ENCODE data around the gene NARS2. TPM values are rescaled to one million over a fixed set of nuclear protein-coding genes. Genes with fewer than 3 reads are reported as not detected.

Gene NARS2
- total and polyA plus RNA-seq, 2 donors = 25.0 to 30.1 TPM

DNA sequence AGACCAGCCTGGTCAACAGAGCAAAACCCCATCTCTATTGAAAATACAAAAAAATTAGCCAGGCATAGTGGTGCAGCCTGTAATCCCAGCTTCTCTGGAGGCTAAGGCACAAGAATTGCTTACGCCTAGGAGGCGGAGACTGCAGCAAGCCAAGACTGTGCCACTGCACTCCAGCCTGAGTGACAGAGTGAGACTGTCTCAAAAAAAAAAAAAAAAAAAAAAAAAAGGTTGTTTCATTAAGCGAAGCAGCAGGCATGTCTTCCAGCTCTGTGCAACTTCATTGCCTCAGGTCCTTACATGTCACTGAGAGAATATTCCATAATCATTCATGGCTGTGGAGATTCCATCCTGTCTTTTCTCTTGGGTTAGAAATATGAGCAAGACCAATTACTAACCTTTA is 174.0 kb downstream of the NARS2 start:
- H3K27ac ChIP-seq (ENCODE audit: low read depth in 1 of 2, low read length in 1 of 2) = no peak overlapping the region
- H3K9me3 ChIP-seq (ENCODE audit: control insufficient read depth in 2 of 2, insufficient read depth in 1 of 2, low read length in 1 of 2) = no peaks in the 10 kb centered on the region
- H3K27me3 ChIP-seq (ENCODE audit: control insufficient read depth in 2 of 2, insufficient read depth in 1 of 2, low read length in 1 of 2) = no peaks in the 10 kb centered on the region
- H3K4me3 ChIP-seq (ENCODE audit: low read length in 2 of 2) = no peak overlapping the region
- 98% methylated on average over 3 of the region's 3 CpGs for WGBS
- DNase-seq (ENCODE audit: low read depth in 6 of 9, low spot score in 9 of 9) = no peak
- peaks cover 11 to 16% of the 10 kb centered on the region in 2 donors for H3K4me1 ChIP-seq (ENCODE audit: control insufficient read depth in 2 of 2, insufficient read depth in 2 of 2, low read length in 2 of 2)
- H3K36me3 ChIP-seq (ENCODE audit: control insufficient read depth in 2 of 2, insufficient read depth in 2 of 2, low read length in 1 of 2) = peaks cover 0 to 4% of the 10 kb centered on the region in 2 donors

DNA sequence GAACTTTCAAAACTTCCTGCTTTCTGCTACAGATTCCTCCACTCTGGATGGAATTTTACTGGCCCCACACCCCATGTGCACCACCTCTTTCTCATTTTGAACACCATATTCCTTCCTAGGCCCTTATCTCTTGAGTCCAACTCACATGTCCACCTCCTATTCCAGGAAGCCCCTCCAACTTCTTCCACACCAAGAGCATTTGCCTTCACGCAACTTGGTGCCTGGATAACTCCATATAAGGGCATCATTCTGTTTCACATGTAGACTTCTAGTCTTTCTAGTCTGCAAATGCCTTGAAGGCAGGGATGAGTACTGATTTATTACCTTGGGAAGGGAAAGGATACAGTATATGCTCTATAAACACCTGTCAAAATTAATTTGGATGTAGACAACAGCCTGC is 174.5 kb downstream of the NARS2 start:
- H3K27ac ChIP-seq (ENCODE audit: low read depth in 1 of 2, low read length in 1 of 2) = no peak overlapping the region
- peaks cover 8 to 14% of the 10 kb centered on the region in 2 donors for H3K4me1 ChIP-seq (ENCODE audit: control insufficient read depth in 2 of 2, insufficient read depth in 2 of 2, low read length in 2 of 2)
- 95% methylated on average over 1 of the region's 1 CpG for WGBS
- no peak for DNase-seq (ENCODE audit: low read depth in 6 of 9, low spot score in 9 of 9)
- no peaks in the 10 kb centered on the region for H3K9me3 ChIP-seq (ENCODE audit: control insufficient read depth in 2 of 2, insufficient read depth in 1 of 2, low read length in 1 of 2)
- no peaks in the 10 kb centered on the region for H3K27me3 ChIP-seq (ENCODE audit: control insufficient read depth in 2 of 2, insufficient read depth in 1 of 2, low read length in 1 of 2)
- peaks cover 0 to 4% of the 10 kb centered on the region in 2 donors for H3K36me3 ChIP-seq (ENCODE audit: control insufficient read depth in 2 of 2, insufficient read depth in 2 of 2, low read length in 1 of 2)
- H3K4me3 ChIP-seq (ENCODE audit: low read length in 2 of 2) = no peak overlapping the region

DNA sequence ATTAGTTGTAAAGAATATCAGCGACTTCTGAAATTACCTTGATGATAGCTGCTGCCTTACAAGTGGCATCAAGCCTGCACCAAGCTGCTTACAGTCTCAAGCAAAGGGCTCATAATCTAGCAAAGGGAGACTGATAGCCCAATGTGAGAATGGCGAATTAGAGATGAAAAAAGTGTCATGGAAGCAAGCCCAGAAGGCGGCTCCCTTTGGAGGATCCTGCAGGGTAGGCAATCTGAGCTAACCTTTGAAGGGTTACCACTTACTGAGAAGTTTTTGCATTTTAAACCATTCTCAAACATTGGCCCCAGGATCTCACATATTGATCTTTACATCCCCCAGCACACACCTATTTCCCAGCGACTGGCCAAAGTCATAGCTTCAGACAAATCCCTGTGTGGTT is 175.5 kb downstream of the NARS2 start:
- H3K9me3 ChIP-seq (ENCODE audit: control insufficient read depth in 2 of 2, insufficient read depth in 1 of 2, low read length in 1 of 2) = no peaks in the 10 kb centered on the region
- H3K4me3 ChIP-seq (ENCODE audit: low read length in 2 of 2) = no peak overlapping the region
- no peak for DNase-seq (ENCODE audit: low read depth in 6 of 9, low spot score in 9 of 9)
- peaks cover 0 to 4% of the 10 kb centered on the region in 2 donors for H3K36me3 ChIP-seq (ENCODE audit: control insufficient read depth in 2 of 2, insufficient read depth in 2 of 2, low read length in 1 of 2)
- WGBS = 97% methylated on average over 4 of the region's 4 CpGs
- H3K4me1 ChIP-seq (ENCODE audit: control insufficient read depth in 2 of 2, insufficient read depth in 2 of 2, low read length in 2 of 2) = peaks cover 10 to 14% of the 10 kb centered on the region in 2 donors
- H3K27me3 ChIP-seq (ENCODE audit: control insufficient read depth in 2 of 2, insufficient read depth in 1 of 2, low read length in 1 of 2) = no peaks in the 10 kb centered on the region
- H3K27ac ChIP-seq (ENCODE audit: low read depth in 1 of 2, low read length in 1 of 2) = no peak overlapping the region

DNA sequence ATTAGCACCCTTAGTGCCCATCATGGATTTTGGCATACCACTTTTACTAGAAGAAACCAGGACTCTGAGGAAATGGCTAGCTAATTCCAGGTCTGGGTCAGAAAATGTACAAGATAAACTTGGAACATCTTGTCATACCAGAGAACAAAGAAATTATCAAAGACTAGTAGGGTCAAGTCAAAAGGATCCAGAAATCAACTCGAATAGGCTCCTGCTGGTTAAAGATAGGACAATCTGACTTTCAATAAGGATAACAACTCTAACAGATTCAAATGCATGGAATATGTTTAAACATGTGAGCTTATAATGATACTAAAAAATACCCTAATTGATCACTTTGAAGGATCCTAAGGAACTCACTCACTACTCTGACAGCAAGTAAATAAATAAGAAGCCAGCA is 175.9 kb downstream of the NARS2 start:
- no peak overlapping the region for H3K4me3 ChIP-seq (ENCODE audit: low read length in 2 of 2)
- H3K9me3 ChIP-seq (ENCODE audit: control insufficient read depth in 2 of 2, insufficient read depth in 1 of 2, low read length in 1 of 2) = no peaks in the 10 kb centered on the region
- H3K4me1 ChIP-seq (ENCODE audit: control insufficient read depth in 2 of 2, insufficient read depth in 2 of 2, low read length in 2 of 2) = peaks cover 10 to 14% of the 10 kb centered on the region in 2 donors
- no peaks in the 10 kb centered on the region for H3K27me3 ChIP-seq (ENCODE audit: control insufficient read depth in 2 of 2, insufficient read depth in 1 of 2, low read length in 1 of 2)
- WGBS = 99% methylated on average over 1 of the region's 1 CpG
- peaks cover 0 to 4% of the 10 kb centered on the region in 2 donors for H3K36me3 ChIP-seq (ENCODE audit: control insufficient read depth in 2 of 2, insufficient read depth in 2 of 2, low read length in 1 of 2)
- no peak for DNase-seq (ENCODE audit: low read depth in 6 of 9, low spot score in 9 of 9)
- no peak overlapping the region for H3K27ac ChIP-seq (ENCODE audit: low read depth in 1 of 2, low read length in 1 of 2)

DNA sequence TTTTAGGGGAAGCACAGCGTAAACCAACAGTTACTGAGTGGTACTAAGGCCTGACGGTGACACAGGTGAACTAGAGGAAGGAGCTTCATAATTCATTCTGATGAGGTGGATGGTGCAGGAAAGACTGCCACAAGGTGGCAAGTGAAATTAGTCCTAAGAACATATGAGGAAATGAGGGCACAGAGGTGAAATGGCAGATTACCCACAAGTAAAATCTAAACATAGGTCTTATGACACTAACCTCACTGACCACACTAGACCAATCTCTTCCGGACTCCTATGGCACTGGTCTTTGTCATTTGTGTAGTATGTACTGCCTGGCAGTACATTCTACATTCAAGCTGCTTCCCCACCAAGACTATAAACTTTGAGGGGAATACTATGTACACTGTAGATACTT is 177.3 kb downstream of the NARS2 start:
- Histone ChIP-seq H3K9me3 (ENCODE audit: control insufficient read depth in 2 of 2, insufficient read depth in 1 of 2, low read length in 1 of 2) (no peaks in the 10 kb centered on the region), H3K4me1 (ENCODE audit: control insufficient read depth in 2 of 2, insufficient read depth in 2 of 2, low read length in 2 of 2) (peaks cover 16 to 18% of the 10 kb centered on the region in 2 donors), H3K27ac (ENCODE audit: low read depth in 1 of 2, low read length in 1 of 2) (peak overlapping the region in 1 of 2 donors; percentile 59), H3K36me3 (ENCODE audit: control insufficient read depth in 2 of 2, insufficient read depth in 2 of 2, low read length in 1 of 2) (peaks cover 0 to 4% of the 10 kb centered on the region in 2 donors), H3K4me3 (ENCODE audit: low read length in 2 of 2) (no peak overlapping the region), H3K27me3 (ENCODE audit: control insufficient read depth in 2 of 2, insufficient read depth in 1 of 2, low read length in 1 of 2) (no peaks in the 10 kb centered on the region)
- WGBS = 28% methylated on average over 3 of the region's 3 CpGs
- DNase-seq (ENCODE audit: low read depth in 6 of 9, low spot score in 9 of 9) = peak in 2 of 9 donors; percentile 60 to 79

DNA sequence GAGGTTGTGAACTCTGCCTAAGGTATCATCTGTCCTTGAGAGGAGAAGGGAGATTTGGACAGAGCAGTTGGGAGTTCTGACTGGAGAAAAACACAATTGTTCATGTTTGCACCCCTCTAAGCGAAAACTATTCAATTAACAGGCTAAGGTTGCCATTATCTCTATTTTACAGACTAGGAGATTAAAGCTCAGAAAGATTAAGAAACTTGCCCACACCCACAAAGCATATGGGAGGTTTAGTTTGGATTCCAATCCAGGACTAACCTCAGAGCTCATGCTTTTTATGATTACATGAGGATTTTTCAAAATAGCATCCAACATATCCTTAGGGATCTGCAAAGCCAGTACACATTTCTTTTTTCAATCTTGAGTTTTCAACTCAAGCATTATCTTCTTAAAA is 179.1 kb downstream of the NARS2 start:
- Histone ChIP-seq H3K27ac (ENCODE audit: low read depth in 1 of 2, low read length in 1 of 2) (no peak overlapping the region), H3K27me3 (ENCODE audit: control insufficient read depth in 2 of 2, insufficient read depth in 1 of 2, low read length in 1 of 2) (no peaks in the 10 kb centered on the region), H3K4me1 (ENCODE audit: control insufficient read depth in 2 of 2, insufficient read depth in 2 of 2, low read length in 2 of 2) (peaks cover 16 to 19% of the 10 kb centered on the region in 2 donors), H3K36me3 (ENCODE audit: control insufficient read depth in 2 of 2, insufficient read depth in 2 of 2, low read length in 1 of 2) (peaks cover 0 to 4% of the 10 kb centered on the region in 2 donors), H3K4me3 (ENCODE audit: low read length in 2 of 2) (no peak overlapping the region), H3K9me3 (ENCODE audit: control insufficient read depth in 2 of 2, insufficient read depth in 1 of 2, low read length in 1 of 2) (no peaks in the 10 kb centered on the region)
- WGBS = 99% methylated on average over 1 of the region's 1 CpG
- no peak for DNase-seq (ENCODE audit: low read depth in 6 of 9, low spot score in 9 of 9)

DNA sequence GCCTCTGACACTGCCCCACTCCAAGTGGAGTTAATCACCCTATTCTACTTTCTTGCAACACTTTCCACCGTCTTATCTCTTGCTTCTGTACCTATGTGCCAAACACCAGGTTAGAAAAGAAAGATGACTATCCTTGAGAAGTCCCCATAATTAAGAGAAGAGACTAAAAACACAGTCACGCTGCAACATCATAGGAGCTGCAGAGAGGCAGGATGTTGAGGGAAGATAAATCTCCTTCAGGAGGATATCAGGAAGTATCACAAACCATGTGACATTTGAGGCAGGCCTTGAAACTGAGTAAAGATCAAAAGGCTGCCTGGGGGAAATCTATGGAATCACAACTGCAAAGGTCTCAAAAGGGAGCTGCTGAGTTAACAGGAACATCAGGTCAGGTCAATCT is 181.8 kb downstream of the NARS2 start:
- no peaks in the 10 kb centered on the region for H3K27me3 ChIP-seq (ENCODE audit: control insufficient read depth in 2 of 2, insufficient read depth in 1 of 2, low read length in 1 of 2)
- peaks cover 10 to 19% of the 10 kb centered on the region in 2 donors for H3K4me1 ChIP-seq (ENCODE audit: control insufficient read depth in 2 of 2, insufficient read depth in 2 of 2, low read length in 2 of 2)
- H3K4me3 ChIP-seq (ENCODE audit: low read length in 2 of 2) = no peak overlapping the region
- H3K36me3 ChIP-seq (ENCODE audit: control insufficient read depth in 2 of 2, insufficient read depth in 2 of 2, low read length in 1 of 2) = no peaks in the 10 kb centered on the region
- no peak overlapping the region for H3K27ac ChIP-seq (ENCODE audit: low read depth in 1 of 2, low read length in 1 of 2)
- no peak for DNase-seq (ENCODE audit: low read depth in 6 of 9, low spot score in 9 of 9)
- peaks cover 0 to 4% of the 10 kb centered on the region in 2 donors for H3K9me3 ChIP-seq (ENCODE audit: control insufficient read depth in 2 of 2, insufficient read depth in 1 of 2, low read length in 1 of 2)
- WGBS = 42% methylated on average over 2 of the region's 2 CpGs

DNA sequence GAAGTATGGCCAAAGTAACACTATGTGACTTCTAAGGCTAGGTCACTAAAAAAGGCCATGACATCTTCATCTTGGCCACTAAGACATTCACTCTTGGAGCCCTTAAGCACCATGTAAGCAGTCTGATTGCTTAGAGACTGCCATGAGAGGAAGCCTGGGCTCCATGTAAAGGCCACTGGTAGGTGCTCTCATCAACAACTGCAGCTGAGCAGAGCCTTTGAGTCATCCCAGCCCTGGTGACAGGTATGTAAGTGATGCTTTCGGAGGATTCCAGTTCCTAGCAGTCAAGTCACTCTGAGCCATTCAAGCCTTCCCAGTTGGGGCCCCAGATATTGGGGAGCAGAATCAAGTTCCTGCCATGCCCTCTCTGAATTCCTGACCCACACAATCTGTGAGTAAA is 183.2 kb downstream of the NARS2 start:
- Histone ChIP-seq H3K4me3 (ENCODE audit: low read length in 2 of 2) (no peak overlapping the region), H3K27me3 (ENCODE audit: control insufficient read depth in 2 of 2, insufficient read depth in 1 of 2, low read length in 1 of 2) (no peaks in the 10 kb centered on the region), H3K36me3 (ENCODE audit: control insufficient read depth in 2 of 2, insufficient read depth in 2 of 2, low read length in 1 of 2) (no peaks in the 10 kb centered on the region), H3K9me3 (ENCODE audit: control insufficient read depth in 2 of 2, insufficient read depth in 1 of 2, low read length in 1 of 2) (peaks cover 0 to 6% of the 10 kb centered on the region in 2 donors), H3K4me1 (ENCODE audit: control insufficient read depth in 2 of 2, insufficient read depth in 2 of 2, low read length in 2 of 2) (peaks cover 3 to 11% of the 10 kb centered on the region in 2 donors), H3K27ac (ENCODE audit: low read depth in 1 of 2, low read length in 1 of 2) (peak overlapping the region in 1 of 2 donors; percentile 4)
- 100% methylated on average over 1 of the region's 1 CpG for WGBS
- no peak for DNase-seq (ENCODE audit: low read depth in 6 of 9, low spot score in 9 of 9)

DNA sequence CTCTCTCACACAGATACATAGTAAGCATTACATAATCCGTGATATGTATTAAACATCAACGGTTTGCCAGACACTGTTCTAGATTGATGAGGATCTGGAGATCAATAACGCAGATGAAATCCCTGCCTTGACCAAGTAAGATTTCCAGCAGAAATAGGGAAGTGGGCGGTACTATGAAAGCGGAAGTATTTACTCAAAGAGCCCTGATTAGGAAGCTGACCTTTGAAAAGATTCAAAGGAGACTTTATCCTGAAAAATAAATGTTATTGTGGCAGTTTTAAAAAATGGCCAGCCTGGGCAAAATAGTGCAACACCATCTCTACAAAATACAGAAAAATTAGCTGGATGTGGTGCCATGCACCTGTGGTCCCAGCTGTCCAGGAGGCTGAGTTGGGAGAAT is 183.9 kb downstream of the NARS2 start:
- no peak for DNase-seq (ENCODE audit: low read depth in 6 of 9, low spot score in 9 of 9)
- no peaks in the 10 kb centered on the region for H3K36me3 ChIP-seq (ENCODE audit: control insufficient read depth in 2 of 2, insufficient read depth in 2 of 2, low read length in 1 of 2)

More for the DNA sequence above, 183.9 kb downstream of the NARS2 start:
- H3K4me3 ChIP-seq (ENCODE audit: low read length in 2 of 2) = no peak overlapping the region
- H3K4me1 ChIP-seq (ENCODE audit: control insufficient read depth in 2 of 2, insufficient read depth in 2 of 2, low read length in 2 of 2) = peaks cover 3 to 11% of the 10 kb centered on the region in 2 donors
- 94% methylated on average over 5 of the region's 5 CpGs for WGBS
- no peak overlapping the region for H3K27ac ChIP-seq (ENCODE audit: low read depth in 1 of 2, low read length in 1 of 2)
- H3K27me3 ChIP-seq (ENCODE audit: control insufficient read depth in 2 of 2, insufficient read depth in 1 of 2, low read length in 1 of 2) = no peaks in the 10 kb centered on the region
- peaks cover 0 to 6% of the 10 kb centered on the region in 2 donors for H3K9me3 ChIP-seq (ENCODE audit: control insufficient read depth in 2 of 2, insufficient read depth in 1 of 2, low read length in 1 of 2)
